ENCODE measurements around the gene SLC39A6.

DNA sequence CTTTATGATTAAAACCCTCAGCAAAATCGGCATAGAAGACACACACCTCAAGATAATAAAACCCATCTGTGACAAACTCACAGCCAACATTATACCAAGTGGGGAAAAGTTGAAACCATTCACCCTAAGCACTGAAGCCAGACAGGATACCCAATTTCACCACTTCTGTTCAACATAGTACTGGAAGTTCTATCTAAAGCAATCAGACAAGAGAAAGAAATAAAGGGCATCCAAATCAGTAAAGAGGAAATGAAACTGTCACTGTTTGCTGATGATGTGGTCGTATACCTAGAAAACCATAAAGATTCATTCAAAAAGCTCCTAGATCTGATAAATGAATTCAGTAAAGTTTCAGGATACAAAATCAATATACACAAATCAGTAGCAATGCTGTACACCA lies 45.4 kb downstream of the SLC39A6 start:
- TF ChIP-seq CTCF (IDR thresholded peaks at IDR 0.05 in 8 of 11, conservative IDR thresholded peaks at IDR 0.05 in 3 of 11) (no peak), POLR2A (IDR thresholded peaks at IDR 0.05) (no peak)
